ENCODE results near the gene USP32.
"Not testable (repeated sequence)": the region's sequence is repeated elsewhere in the genome, so short reads cannot be mapped to it uniquely, and the experiment has no call there.

The USP32 gene

GRCh38 chr17:60403523-60403810 lies 11.5 kb upstream of the USP32 start:
- DNase-seq (ENCODE audit: low spot score): no peak

GRCh38 chr17:60401819-60402218 lies 9.9 kb upstream of the USP32 start:
- DNase-seq (ENCODE audit: low spot score): no peak

GRCh38 chr17:60398227-60398959 lies 6.5 kb upstream of the USP32 start:
- DNase-seq (ENCODE audit: low spot score): no peak

- no peak for DNase-seq (ENCODE audit: low spot score)
Measured at GRCh38 chr17:60396412-60396811, 4.5 kb upstream of the USP32 start.

- DNase-seq (ENCODE audit: low spot score): no peak
Measured at GRCh38 chr17:60395508-60396065, 3.7 kb upstream of the USP32 start.

- DNase-seq (ENCODE audit: low spot score): no peak
Measured at GRCh38 chr17:60393840-60394723, 2.1 kb upstream of the USP32 start.

GRCh38 chr17:60392845-60393702 lies 1.1 kb upstream of the USP32 start:
- peak; percentile 8 for DNase-seq (ENCODE audit: low spot score)

GRCh38 chr17:60391471-60392041 lies 377 bp downstream of the USP32 start:
- DNase-seq (ENCODE audit: low spot score): no peak

- DNase-seq (ENCODE audit: low spot score): no peak
Measured at GRCh38 chr17:60390925-60391470, 935 bp downstream of the USP32 start.

- DNase-seq (ENCODE audit: low spot score): no peak
Measured at GRCh38 chr17:60390186-60390585, 1.7 kb downstream of the USP32 start.

- DNase-seq (ENCODE audit: low spot score): no peak
Measured at GRCh38 chr17:60388742-60389141, 3.2 kb downstream of the USP32 start.

- no peak for DNase-seq (ENCODE audit: low spot score)
Measured at GRCh38 chr17:60387666-60388065, 4.3 kb downstream of the USP32 start.

- no peak for DNase-seq (ENCODE audit: low spot score)
Measured at GRCh38 chr17:60386147-60387058, 5.5 kb downstream of the USP32 start.

- not testable (repeated sequence) for DNase-seq (ENCODE audit: low spot score)
Measured at GRCh38 chr17:60384921-60385320, 7.0 kb downstream of the USP32 start.

- no peak for DNase-seq (ENCODE audit: low spot score)
Measured at GRCh38 chr17:60383379-60383778, 8.6 kb downstream of the USP32 start.

GRCh38 chr17:60381958-60382357 lies 10.0 kb downstream of the USP32 start:
- no peak for DNase-seq (ENCODE audit: low spot score)

GRCh38 chr17:60379461-60379860 lies 12.5 kb downstream of the USP32 start:
- not testable (repeated sequence) for DNase-seq (ENCODE audit: low spot score)

GRCh38 chr17:60378187-60378586 lies 13.7 kb downstream of the USP32 start:
- DNase-seq (ENCODE audit: low spot score): not testable (repeated sequence)

GRCh38 chr17:60372790-60373483 lies 19.0 kb downstream of the USP32 start:
- DNase-seq (ENCODE audit: low spot score): no peak
